Right atrium auricular region (tissue), 2 donors: ENCODE results near the gene HBQ1. TPM values are rescaled to one million over a fixed set of nuclear protein-coding genes. Genes with fewer than 3 reads are reported as not detected.
A peak's percentile ranks its signal among the peaks of the same experiment; 100 is the strongest.
"Not testable (repeated sequence)": the region's sequence is repeated elsewhere in the genome, so short reads cannot be mapped to it uniquely, and the experiment has no call there.

Experiments
- DNase-seq: peaks from one replicate; pipeline ENCODE4 v3.0.0-alpha.2; 2019; ENCODE audit warnings: low spot score
- H3K27ac ChIP-seq, 2 donors: fragments of 200-600 bp; sonication (generic); 1 replicate in 1 of 2; 2 replicates in 1 of 2; pipeline ENCODE4 v1.5.1; 2016 to 2019
- H3K27me3 ChIP-seq, 2 donors: fragments of 200-600 bp; sonication (generic); one replicate each; pipeline versions ENCODE4 v1.5.1 to v1.6.0; 2017 to 2019
- H3K36me3 ChIP-seq: fragments of 200-600 bp; sonication (generic); one replicate; pipeline ENCODE4 v1.5.1; 2016
- H3K4me1 ChIP-seq, 2 donors: fragments of 200-600 bp; sonication (generic); one replicate each; pipeline versions ENCODE4 v1.5.1 to v1.6.0; 2017 to 2019
- H3K4me3 ChIP-seq, 2 donors: fragments of 200-600 bp; sonication (generic); 1 replicate in 1 of 2; 2 replicates in 1 of 2; pipeline ENCODE4 v1.5.1; 2017 to 2019; ENCODE audit warnings: mild to moderate bottlenecking in 1 of 2, moderate library complexity in 1 of 2
- H3K9me3 ChIP-seq, 2 donors: fragments of 200-600 bp; sonication (generic); one replicate each; pipeline ENCODE4 v1.5.1; 2019
- total RNA-seq, 2 donors: library from RNA; depleted of rRNA; stranded (reverse); fragments of >200 nt; gene quantifications; one replicate each; pipeline ENCODE4 v1.1.0, GENCODE V29; 2016
- TF ChIP-seq, protein P1 (sequence below), 2 donors: fragments of 200-600 bp; sonication (generic); IDR thresholded peaks; one replicate each; pipeline ENCODE4 v1.5.1; 2019; ENCODE audit warnings: antibody characterized with exemption in 2 of 2

HBQ1 gene
- total RNA-seq, 2 donors from 2014 or later, result 2.1 to 2.8 TPM

DNA sequence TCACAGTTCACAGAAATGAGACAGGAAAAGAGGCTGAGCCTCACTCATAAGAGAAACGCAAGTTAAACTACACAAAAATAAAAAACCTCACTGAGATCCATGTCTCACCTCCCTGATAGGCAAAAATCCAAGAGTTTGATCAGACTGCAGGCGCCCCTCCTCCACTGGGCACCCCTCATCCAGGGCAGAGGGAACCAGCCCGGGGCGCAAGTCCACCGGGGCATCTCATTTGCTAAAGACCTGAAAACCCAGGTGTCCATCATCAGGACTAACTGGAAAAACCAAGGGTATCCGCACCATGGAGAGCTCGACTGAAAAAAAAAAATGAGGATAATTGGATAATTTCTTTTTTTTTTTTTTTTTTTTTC is 25.2 kb upstream of the HBQ1 start:
- DNase-seq, result no peak
- H3K27ac ChIP-seq, result no peak overlapping the region
- H3K27me3 ChIP-seq, result no peaks in the 10 kb centered on the region
- H3K9me3 ChIP-seq, result no peaks in the 10 kb centered on the region
- TF ChIP-seq, protein P1, sequence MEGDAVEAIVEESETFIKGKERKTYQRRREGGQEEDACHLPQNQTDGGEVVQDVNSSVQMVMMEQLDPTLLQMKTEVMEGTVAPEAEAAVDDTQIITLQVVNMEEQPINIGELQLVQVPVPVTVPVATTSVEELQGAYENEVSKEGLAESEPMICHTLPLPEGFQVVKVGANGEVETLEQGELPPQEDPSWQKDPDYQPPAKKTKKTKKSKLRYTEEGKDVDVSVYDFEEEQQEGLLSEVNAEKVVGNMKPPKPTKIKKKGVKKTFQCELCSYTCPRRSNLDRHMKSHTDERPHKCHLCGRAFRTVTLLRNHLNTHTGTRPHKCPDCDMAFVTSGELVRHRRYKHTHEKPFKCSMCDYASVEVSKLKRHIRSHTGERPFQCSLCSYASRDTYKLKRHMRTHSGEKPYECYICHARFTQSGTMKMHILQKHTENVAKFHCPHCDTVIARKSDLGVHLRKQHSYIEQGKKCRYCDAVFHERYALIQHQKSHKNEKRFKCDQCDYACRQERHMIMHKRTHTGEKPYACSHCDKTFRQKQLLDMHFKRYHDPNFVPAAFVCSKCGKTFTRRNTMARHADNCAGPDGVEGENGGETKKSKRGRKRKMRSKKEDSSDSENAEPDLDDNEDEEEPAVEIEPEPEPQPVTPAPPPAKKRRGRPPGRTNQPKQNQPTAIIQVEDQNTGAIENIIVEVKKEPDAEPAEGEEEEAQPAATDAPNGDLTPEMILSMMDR (IDR thresholded peaks at IDR 0.05), result no peak
- H3K36me3 ChIP-seq, result no peaks in the 10 kb centered on the region
- H3K4me3 ChIP-seq, result peak overlapping the region in 1 of 2 donors; percentile 55
- peaks cover 0 to 10% of the 10 kb centered on the region in 2 donors for H3K4me1 ChIP-seq

DNA sequence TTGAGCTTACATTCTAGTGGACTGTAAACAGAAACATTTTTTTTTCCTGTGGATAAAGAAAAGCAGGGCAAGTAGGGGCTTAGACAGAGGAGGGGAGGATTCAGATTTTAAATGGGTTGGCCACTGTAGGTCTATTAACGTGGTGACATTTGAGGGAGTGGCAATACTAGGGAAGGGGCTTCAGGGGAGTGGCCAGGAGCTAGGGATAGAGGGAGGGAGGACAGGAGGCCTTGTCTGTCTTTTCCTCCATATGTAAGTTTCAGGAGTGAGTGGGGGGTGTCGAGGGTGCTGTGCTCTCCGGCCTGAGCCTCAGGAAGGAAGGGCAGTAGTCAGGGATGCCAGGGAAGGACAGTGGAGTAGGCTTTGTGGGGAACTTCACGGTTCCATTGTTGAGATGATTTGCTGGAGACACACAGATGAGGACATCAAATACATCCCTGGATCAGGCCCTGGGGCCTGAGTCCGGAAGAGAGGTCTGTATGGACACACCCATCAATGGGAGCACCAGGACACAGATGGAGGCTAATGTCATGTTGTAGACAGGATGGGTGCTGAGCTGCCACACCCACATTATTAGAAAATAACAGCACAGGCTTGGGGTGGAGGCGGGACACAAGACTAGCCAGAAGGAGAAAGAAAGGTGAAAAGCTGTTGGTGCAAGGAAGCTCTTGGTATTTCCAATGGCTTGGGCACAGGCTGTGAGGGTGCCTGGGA is 21.0 kb upstream of the HBQ1 start:
- no peak overlapping the region for H3K27ac ChIP-seq
- H3K4me3 ChIP-seq, result no peak overlapping the region
- peaks cover 0 to 8% of the 10 kb centered on the region in 2 donors for H3K4me1 ChIP-seq
- no peaks in the 10 kb centered on the region for H3K27me3 ChIP-seq
- TF ChIP-seq, protein P1 (IDR thresholded peaks at IDR 0.05), result no peak
- DNase-seq, result no peak
- no peaks in the 10 kb centered on the region for H3K9me3 ChIP-seq
- H3K36me3 ChIP-seq, result no peaks in the 10 kb centered on the region

DNA sequence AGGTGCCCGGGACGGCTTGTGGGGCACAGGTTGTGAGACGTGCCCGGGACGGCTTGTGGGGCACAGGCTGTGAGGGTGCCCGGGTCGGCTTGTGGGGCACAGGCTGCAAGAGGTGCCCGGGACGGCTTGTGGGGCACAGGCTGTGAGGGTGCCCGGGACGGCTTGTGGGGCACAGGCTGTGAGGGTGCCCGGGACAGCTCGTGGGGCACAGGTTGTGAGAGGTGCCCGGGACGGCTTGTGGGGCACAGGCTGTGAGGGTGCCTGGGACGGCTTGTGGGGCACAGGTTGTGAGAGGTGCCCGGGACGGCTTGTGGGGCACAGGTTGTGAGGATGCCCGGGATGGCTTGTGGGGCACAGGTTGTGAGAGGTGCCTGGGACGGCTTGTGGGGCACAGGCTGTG is 20.0 kb upstream of the HBQ1 start:
- not testable (repeated sequence) for DNase-seq, H3K4me1 ChIP-seq, H3K27ac ChIP-seq, H3K9me3 ChIP-seq, H3K27me3 ChIP-seq, H3K4me3 ChIP-seq, H3K36me3 ChIP-seq

DNA sequence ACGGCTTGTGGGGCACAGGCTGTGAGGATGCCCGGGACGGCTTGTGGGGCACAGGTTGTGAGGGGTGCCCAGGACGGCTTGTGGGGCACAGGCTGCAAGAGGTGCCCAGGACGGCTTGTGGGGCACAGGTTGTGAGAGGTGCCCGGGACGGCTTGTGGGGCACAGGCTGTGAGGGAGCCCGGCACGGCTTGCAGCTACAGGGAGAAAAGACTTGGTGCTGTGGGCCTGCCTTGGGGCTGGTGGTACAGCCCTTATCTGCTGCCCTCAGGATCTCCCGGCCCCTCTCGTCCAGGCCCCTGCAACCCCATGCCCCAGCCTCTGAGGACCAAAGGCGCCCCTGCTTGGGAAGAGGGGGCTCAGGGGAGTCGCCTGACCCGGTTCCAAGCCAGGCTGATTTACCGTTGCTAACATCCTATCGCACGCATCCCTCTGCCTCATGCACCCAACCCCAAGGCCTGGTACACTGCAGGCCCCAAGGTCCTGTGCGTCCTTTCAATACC is 19.5 kb upstream of the HBQ1 start:
- Histone ChIP-seq H3K36me3 (no peaks in the 10 kb centered on the region), H3K27ac (no peak overlapping the region), H3K4me3 (no peak overlapping the region), H3K9me3 (no peaks in the 10 kb centered on the region), H3K4me1 (peaks cover 0 to 9% of the 10 kb centered on the region in 2 donors), H3K27me3 (peaks cover 7 to 8% of the 10 kb centered on the region in 2 donors)
- TF ChIP-seq, protein P1 (IDR thresholded peaks at IDR 0.05), result no peak
- DNase-seq, result no peak

DNA sequence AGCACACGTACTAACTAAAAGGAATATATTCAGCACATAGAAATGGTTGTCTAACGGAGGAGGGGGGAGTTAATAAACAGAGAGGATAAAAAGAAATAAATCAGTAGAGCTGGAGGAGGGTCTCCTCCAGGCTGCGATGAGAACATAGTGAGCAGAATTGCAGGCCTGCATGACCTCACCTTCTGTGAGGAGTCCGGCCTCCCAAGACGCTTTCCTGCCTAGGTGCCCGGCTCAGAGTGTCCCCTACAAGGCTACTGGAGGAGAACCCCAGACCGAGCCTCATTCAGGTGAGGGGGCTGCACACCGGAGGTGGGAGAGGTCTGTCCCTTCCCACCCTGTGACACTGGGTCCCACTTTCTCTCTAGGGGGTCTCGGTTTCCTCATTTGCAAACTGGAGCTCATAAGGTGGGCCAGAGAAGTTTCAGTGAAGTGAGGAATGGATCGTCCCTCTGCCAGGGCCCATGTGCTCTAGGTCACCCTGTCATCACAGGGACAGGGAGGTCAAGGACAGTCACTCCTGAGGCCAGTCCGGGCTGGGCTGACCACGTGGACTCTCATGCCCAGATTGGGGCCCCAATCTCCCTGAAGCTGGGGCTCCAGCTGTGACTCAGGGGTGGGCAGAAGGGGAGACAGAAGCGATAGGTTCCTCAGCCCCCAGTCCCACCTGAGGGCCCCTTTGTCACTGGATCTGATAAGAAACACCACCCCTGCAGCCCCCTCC is 17.8 kb upstream of the HBQ1 start:
- TF ChIP-seq, protein P1 (IDR thresholded peaks at IDR 0.05), result no peak
- H3K36me3 ChIP-seq, result no peaks in the 10 kb centered on the region
- no peak overlapping the region for H3K27ac ChIP-seq
- no peak overlapping the region for H3K4me3 ChIP-seq
- H3K4me1 ChIP-seq, result peaks cover 0 to 20% of the 10 kb centered on the region in 2 donors
- H3K9me3 ChIP-seq, result no peaks in the 10 kb centered on the region
- peaks cover 21 to 25% of the 10 kb centered on the region in 2 donors for H3K27me3 ChIP-seq
- no peak for DNase-seq

DNA sequence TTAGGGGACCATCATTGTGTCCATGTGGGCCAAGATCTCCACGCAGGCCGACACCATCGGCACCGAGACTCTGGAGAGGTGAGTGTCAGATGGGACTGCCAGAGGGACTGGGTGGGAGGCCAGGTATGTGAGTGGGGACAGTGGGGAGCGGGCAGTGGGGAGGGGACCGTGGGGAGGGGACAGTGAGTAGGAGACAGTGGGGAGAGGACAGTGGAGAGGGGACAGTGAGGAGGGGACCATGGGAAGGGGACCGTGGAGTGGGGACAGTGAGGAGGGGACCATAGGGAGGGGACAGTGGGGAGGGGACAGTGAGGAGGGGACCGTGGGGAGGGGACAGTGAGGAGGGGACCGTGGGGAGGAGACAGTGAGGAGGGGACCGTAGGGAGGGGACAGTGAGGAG is 17.1 kb upstream of the HBQ1 start:
- DNase-seq, result not testable (repeated sequence)

DNA sequence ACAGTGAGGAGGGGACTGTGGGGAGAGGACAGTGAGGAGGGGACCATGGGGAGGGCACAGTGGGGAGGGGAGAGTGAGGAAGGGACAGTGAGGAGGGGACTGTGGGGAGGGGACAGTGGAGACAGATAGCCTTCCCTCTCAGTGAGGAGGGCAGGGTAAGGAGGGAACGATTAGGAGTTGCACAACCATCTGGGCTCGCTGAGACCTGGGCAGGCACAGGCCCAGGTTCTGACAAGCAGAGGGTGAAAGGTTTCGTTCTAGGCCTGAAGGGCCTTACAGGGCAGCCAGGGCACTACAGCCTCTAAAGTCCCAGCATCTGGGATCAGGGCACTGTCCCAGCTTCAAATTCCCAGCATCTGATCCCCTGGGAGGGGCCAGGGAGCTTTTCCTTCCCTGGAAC is 16.6 kb upstream of the HBQ1 start:
- H3K27me3 ChIP-seq, result peaks cover 28 to 36% of the 10 kb centered on the region in 2 donors
- not testable (repeated sequence) for H3K9me3 ChIP-seq, H3K36me3 ChIP-seq, H3K4me3 ChIP-seq, DNase-seq, H3K27ac ChIP-seq
- peaks cover 0 to 20% of the 10 kb centered on the region in 2 donors for H3K4me1 ChIP-seq

More for the DNA sequence above, 17.1 kb upstream of the HBQ1 start:
- Histone ChIP-seq H3K4me1 (peaks cover 0 to 20% of the 10 kb centered on the region in 2 donors), H3K27me3 (peaks cover 28 to 30% of the 10 kb centered on the region in 2 donors)
- H3K27ac ChIP-seq, H3K4me3 ChIP-seq, H3K36me3 ChIP-seq, H3K9me3 ChIP-seq: not testable (repeated sequence)

DNA sequence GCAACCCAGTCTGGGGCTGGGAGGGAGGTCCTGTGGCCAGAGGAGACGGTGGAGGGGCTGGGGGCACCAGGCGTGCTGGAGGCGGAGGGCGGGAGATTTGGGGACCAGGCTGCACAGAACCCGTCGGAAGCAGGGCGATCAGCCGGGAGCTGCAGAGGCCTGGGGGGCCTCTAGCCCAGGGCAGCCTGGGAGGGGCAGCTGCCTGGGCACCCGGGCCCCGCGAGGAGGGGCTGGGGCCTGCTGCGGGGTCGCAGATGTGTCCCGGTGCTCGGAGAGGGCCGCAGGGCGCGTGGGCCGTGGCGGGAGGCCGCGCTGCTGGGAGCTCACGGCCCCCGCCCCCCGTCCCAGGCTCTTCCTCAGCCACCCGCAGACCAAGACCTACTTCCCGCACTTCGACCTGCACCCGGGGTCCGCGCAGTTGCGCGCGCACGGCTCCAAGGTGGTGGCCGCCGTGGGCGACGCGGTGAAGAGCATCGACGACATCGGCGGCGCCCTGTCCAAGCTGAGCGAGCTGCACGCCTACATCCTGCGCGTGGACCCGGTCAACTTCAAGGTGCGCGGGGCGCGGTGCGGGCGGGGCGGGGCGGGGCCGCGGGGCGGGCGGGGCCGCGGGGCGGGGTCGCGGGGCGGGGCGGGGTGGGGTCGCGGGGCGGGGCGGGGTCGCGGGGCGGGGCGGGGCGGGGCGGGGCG is 16.0 kb upstream of the HBQ1 start:
- not testable (repeated sequence) for H3K36me3 ChIP-seq, DNase-seq, H3K27ac ChIP-seq, H3K4me3 ChIP-seq, H3K9me3 ChIP-seq
- Histone ChIP-seq H3K27me3 (peaks cover 28 to 42% of the 10 kb centered on the region in 2 donors), H3K4me1 (peaks cover 0 to 20% of the 10 kb centered on the region in 2 donors)
